ENCODE measurements around the gene EIF3F. TPM values are rescaled to one million over a fixed set of nuclear protein-coding genes. Genes with fewer than 3 reads are reported as not detected.

EIF3F gene
- total RNA-seq, 2 experiments from 2014 or later = 365 to 380 TPM

DNA sequence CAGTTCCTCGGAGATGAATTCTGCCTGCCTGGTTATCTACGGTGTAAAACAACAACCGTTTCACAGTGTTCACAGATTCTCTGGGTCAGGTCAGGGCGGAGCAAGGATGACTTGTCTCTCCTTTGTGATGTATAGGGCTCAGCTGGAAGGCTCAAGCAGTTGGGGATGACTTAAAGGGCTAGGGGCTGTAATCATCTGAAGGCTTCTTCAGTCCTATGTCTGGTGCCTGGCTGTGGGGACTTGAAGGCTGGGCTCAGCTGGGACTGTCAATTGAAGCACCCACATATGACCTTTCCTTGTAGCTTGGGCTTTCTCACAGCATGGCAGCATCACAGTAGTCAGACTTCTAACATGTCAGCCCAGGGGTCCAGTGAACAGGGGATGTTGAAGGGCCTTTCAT, 29.3 kb downstream of the EIF3F start:
- H3K27ac Mint-ChIP-seq = no peak overlapping the region

GRCh38 chr11:8017071-8017470, 29.9 kb downstream of the EIF3F start:
- CTCF ChIA-PET = interaction anchor here (0.6 to 4.3 kb wide), 4 partner anchors 10 to 135 kb away, joined by 4 to 28 read pairs (median 5); no protein-coding TSS in a partner anchor
- Mint-ChIP-seq H3K27me3 (ENCODE audit: low read depth) (peaks cover 38% of the 10 kb centered on the region), H3K4me1 (ENCODE audit: low read depth) (peaks cover 12% of the 10 kb centered on the region), H3K27ac (no peak overlapping the region), H3K9me3 (no peaks in the 10 kb centered on the region), H3K36me3 (ENCODE audit: low read depth) (no peaks in the 10 kb centered on the region), H3K4me3 (no peak overlapping the region)
- intact Hi-C loops (cut with micrococcal nuclease) = no loop called here
- DNase-seq = no peak

More for the DNA sequence above, 29.3 kb downstream of the EIF3F start:
- peaks cover 35% of the 10 kb centered on the region for H3K27me3 Mint-ChIP-seq (ENCODE audit: low read depth)
- H3K9me3 Mint-ChIP-seq = no peaks in the 10 kb centered on the region
- CTCF ChIA-PET = interaction anchor here (2.1 to 4.3 kb wide), 2 partner anchors 10 to 83 kb away, joined by 5 to 28 read pairs; no protein-coding TSS in a partner anchor
- intact Hi-C loops (cut with micrococcal nuclease) = no loop called here
- DNase-seq = no peak
- peaks cover 12% of the 10 kb centered on the region for H3K4me1 Mint-ChIP-seq (ENCODE audit: low read depth)
- H3K36me3 Mint-ChIP-seq (ENCODE audit: low read depth) = no peaks in the 10 kb centered on the region
- H3K4me3 Mint-ChIP-seq = no peak overlapping the region

GRCh38 chr11:8017894-8018483, 30.9 kb downstream of the EIF3F start:
- Mint-ChIP-seq H3K27me3 (ENCODE audit: low read depth) (peaks cover 42% of the 10 kb centered on the region), H3K27ac (no peak overlapping the region), H3K4me3 (peak overlapping the region; percentile 48), H3K9me3 (no peaks in the 10 kb centered on the region), H3K4me1 (ENCODE audit: low read depth) (peaks cover 12% of the 10 kb centered on the region), H3K36me3 (ENCODE audit: low read depth) (no peaks in the 10 kb centered on the region)
- intact Hi-C loops (cut with micrococcal nuclease) = loop anchor here (2.0 kb wide), 1 partner anchor 31 kb away; the partner anchor contains the start of gene EIF3F
- DNase-seq = no peak
- CTCF ChIA-PET = interaction anchor here (0.6 to 4.3 kb wide), 3 partner anchors 11 to 134 kb away, joined by 4 to 28 read pairs (median 5); no protein-coding TSS in a partner anchor

GRCh38 chr11:8018484-8019313, 31.6 kb downstream of the EIF3F start:
- Mint-ChIP-seq H3K27me3 (ENCODE audit: low read depth) (peaks cover 41% of the 10 kb centered on the region), H3K27ac (no peak overlapping the region), H3K4me3 (peak overlapping the region; percentile 48), H3K9me3 (no peaks in the 10 kb centered on the region), H3K36me3 (ENCODE audit: low read depth) (no peaks in the 10 kb centered on the region), H3K4me1 (ENCODE audit: low read depth) (peaks cover 12% of the 10 kb centered on the region)
- CTCF ChIA-PET = interaction anchor here (1.6 to 4.3 kb wide), 2 partner anchors 12 to 15 kb away, joined by 5 to 28 read pairs; no protein-coding TSS in a partner anchor
- intact Hi-C loops (cut with micrococcal nuclease) = loop anchor here (2.0 kb wide), 1 partner anchor 32 kb away; the partner anchor contains the start of gene EIF3F
- DNase-seq = peak; percentile 73

DNA sequence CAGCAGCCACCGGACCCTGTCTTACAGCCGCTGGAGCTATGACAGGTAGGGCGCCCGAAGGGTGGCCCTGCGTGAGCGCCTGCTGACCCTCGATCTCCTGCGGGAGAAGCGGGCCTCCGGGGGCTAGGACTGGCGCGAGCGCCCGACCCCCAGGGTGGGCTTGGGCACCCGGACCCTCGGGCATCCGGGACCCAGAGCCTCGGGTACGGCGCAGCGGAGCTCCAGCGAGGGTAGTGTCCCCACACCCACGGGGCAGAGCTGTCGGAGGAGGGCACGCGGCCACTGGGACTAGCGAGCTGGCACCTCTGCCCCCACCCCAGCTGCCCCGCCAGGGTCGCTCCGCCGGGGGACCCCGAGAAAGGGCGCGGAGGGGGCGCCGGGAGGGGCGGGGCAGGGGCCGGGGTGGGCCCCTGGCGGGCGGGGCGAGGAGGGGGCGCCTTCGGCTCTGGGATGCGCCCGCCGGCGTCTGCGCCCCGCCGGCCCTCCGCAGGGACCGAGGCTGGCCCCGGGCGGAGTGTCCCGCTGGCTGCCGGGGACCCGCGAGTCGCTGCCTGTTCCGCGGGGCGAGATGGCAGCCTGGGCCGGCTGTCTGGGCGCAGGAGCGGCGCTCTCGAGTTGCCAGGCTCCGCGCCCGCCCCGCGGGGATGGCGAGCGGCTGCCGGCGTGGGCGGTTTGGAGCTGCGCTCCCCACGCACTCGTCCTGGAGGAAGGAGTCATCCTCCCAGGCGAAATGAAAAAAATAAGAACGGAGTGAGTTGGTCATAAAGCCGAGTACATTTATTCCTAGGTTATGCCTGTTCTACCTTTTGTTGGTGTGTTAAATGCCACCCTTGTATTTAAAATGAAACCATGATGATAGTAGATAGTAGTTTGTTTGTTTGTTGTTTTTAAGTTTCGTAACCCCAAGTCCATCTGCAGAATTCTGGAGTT, 32.4 kb downstream of the EIF3F start:
- CTCF ChIA-PET = interaction anchor here (1.6 kb wide), 1 partner anchor 14 kb away, joined by 5 read pairs; no protein-coding TSS in a partner anchor

DNA sequence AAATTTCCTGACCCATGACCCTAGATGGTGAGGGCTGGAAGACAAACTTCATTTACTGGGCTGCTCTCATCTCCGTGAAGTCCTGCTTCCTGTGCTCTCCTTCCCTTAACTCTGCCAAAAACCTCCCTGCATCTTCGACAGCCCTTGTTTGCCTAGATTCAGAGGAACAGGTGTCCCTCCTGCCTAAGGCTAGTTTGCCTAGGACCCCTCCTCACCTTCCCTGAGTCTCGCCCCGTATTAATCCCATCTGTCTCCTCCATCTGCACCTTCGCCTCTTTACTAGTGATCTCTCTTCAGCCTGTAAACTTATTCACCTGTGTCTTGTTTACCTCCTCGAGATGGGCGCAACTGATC, 33.1 kb downstream of the EIF3F start:
- no peak overlapping the region for H3K27ac Mint-ChIP-seq
- CTCF ChIA-PET = interaction anchor here (1.2 kb wide), 1 partner anchor 11 kb away, joined by 4 read pairs; no protein-coding TSS in a partner anchor
- intact Hi-C loops (cut with micrococcal nuclease) = no loop called here
- peaks cover 36% of the 10 kb centered on the region for H3K27me3 Mint-ChIP-seq (ENCODE audit: low read depth)
- no peaks in the 10 kb centered on the region for H3K36me3 Mint-ChIP-seq (ENCODE audit: low read depth)
- no peaks in the 10 kb centered on the region for H3K9me3 Mint-ChIP-seq
- peak overlapping the region; percentile 55 for H3K4me3 Mint-ChIP-seq
- peaks cover 12% of the 10 kb centered on the region for H3K4me1 Mint-ChIP-seq (ENCODE audit: low read depth)
- no peak for DNase-seq

More for the DNA sequence above, 32.4 kb downstream of the EIF3F start:
- Mint-ChIP-seq H3K36me3 (ENCODE audit: low read depth) (no peaks in the 10 kb centered on the region), H3K27ac (no peak overlapping the region), H3K4me1 (ENCODE audit: low read depth) (peaks cover 12% of the 10 kb centered on the region), H3K4me3 (peak overlapping the region; percentile 55), H3K27me3 (ENCODE audit: low read depth) (peaks cover 36% of the 10 kb centered on the region), H3K9me3 (no peaks in the 10 kb centered on the region)
- peak; percentile 20 for DNase-seq
- intact Hi-C loops (cut with micrococcal nuclease) = loop anchor here (2.0 kb wide), 1 partner anchor 33 kb away; the partner anchor contains the start of gene EIF3F

DNA sequence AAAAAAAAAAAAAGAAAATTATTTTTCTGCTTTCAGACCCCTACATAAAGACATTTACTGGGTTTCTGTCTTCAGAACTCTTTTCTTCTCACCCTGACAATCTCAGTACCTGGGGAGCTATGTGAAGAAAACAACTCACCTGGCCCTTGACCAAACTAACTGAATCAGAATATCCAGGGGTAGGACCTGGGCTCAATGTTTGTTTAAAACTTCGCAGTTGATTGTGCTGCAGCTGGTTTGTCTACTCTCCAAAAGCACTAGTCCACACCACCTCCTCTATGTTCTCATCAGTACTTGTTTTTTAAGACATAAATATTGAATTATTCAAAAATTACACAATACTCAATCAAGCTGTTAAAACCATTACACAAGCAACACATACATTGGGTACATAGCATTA, 34.8 kb downstream of the EIF3F start:
- Mint-ChIP-seq H3K27me3 (ENCODE audit: low read depth) (peaks cover 31% of the 10 kb centered on the region), H3K36me3 (ENCODE audit: low read depth) (no peaks in the 10 kb centered on the region), H3K27ac (no peak overlapping the region), H3K4me3 (no peak overlapping the region), H3K4me1 (ENCODE audit: low read depth) (peaks cover 12% of the 10 kb centered on the region), H3K9me3 (no peaks in the 10 kb centered on the region)
- intact Hi-C loops (cut with micrococcal nuclease) = no loop called here
- DNase-seq = no peak
- CTCF ChIA-PET = interaction anchor here (1.2 to 2.0 kb wide), 7 partner anchors 9 to 77 kb away, joined by 4 to 9 read pairs (median 4); partner anchors contain the start of gene EIF3F

GRCh38 chr11:8022876-8023275, 35.7 kb downstream of the EIF3F start:
- Mint-ChIP-seq H3K27ac (no peak overlapping the region), H3K9me3 (no peaks in the 10 kb centered on the region), H3K4me3 (no peak overlapping the region), H3K27me3 (ENCODE audit: low read depth) (peaks cover 24% of the 10 kb centered on the region), H3K4me1 (ENCODE audit: low read depth) (peaks cover 12% of the 10 kb centered on the region), H3K36me3 (ENCODE audit: low read depth) (no peaks in the 10 kb centered on the region)
- intact Hi-C loops (cut with micrococcal nuclease) = no loop called here
- CTCF ChIA-PET = interaction anchor here (0.7 to 1.3 kb wide), 4 partner anchors 8 to 34 kb away, joined by 3 to 4 read pairs (median 4); no protein-coding TSS in a partner anchor
- DNase-seq = no peak

DNA sequence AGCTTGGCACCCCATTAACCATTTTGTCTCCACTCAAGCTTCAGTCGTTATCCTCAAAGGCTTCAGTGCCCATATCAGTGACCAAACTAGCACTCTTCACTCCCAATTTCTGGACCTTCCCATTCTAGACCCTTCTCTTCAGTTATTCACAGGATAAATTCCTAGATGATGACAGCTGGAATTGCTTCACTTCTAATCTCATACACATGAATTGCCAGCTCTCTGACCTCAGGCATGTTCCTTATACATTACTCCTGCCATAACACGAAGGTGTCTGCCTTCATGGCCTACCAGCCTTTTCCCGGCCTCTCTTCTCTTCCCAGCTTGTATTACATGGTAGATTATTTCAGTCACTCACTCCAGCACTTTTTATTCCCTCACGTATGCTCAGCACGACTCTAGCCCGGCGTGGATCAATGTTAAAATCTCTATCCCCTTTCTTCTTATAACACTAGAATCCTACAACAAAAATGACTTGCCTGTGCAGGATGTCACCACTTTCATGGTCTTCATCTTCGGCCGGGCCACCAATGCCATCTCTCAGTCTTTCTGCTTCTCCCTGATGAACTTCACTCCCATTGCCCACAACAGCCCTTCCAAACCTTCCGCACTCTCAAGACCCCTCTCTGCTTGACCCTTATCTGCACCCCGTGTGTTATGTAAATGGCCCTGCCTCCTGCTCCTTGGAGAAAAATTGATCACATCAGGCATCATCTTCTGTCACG, 36.9 kb downstream of the EIF3F start:
- intact Hi-C loops (cut with micrococcal nuclease) = no loop called here
- Mint-ChIP-seq H3K27ac (no peak overlapping the region), H3K36me3 (ENCODE audit: low read depth) (no peaks in the 10 kb centered on the region), H3K9me3 (no peaks in the 10 kb centered on the region), H3K4me3 (no peak overlapping the region), H3K27me3 (ENCODE audit: low read depth) (peaks cover 17% of the 10 kb centered on the region), H3K4me1 (ENCODE audit: low read depth) (peaks cover 7% of the 10 kb centered on the region)
- DNase-seq = no peak
- CTCF ChIA-PET = interaction anchor here (0.8 to 1.3 kb wide), 3 partner anchors 9 to 62 kb away, joined by 3 to 4 read pairs (median 3); no protein-coding TSS in a partner anchor

GRCh38 chr11:8025123-8025522, 38.0 kb downstream of the EIF3F start:
- H3K27me3 Mint-ChIP-seq (ENCODE audit: low read depth) = peaks cover 20% of the 10 kb centered on the region
- CTCF ChIA-PET = no interaction called here
- no peak for DNase-seq
- intact Hi-C loops (cut with micrococcal nuclease) = no loop called here
- no peaks in the 10 kb centered on the region for H3K36me3 Mint-ChIP-seq (ENCODE audit: low read depth)
- no peak overlapping the region for H3K4me3 Mint-ChIP-seq
- no peak overlapping the region for H3K27ac Mint-ChIP-seq
- no peaks in the 10 kb centered on the region for H3K9me3 Mint-ChIP-seq
- H3K4me1 Mint-ChIP-seq (ENCODE audit: low read depth) = peaks cover 5% of the 10 kb centered on the region

GRCh38 chr11:8025816-8026215, 38.7 kb downstream of the EIF3F start:
- no peak overlapping the region for H3K27ac Mint-ChIP-seq
- DNase-seq = no peak
- CTCF ChIA-PET = no interaction called here
- no peak overlapping the region for H3K4me3 Mint-ChIP-seq
- intact Hi-C loops (cut with micrococcal nuclease) = no loop called here
- no peaks in the 10 kb centered on the region for H3K36me3 Mint-ChIP-seq (ENCODE audit: low read depth)
- no peaks in the 10 kb centered on the region for H3K9me3 Mint-ChIP-seq
- no peaks in the 10 kb centered on the region for H3K4me1 Mint-ChIP-seq (ENCODE audit: low read depth)
- peaks cover 17% of the 10 kb centered on the region for H3K27me3 Mint-ChIP-seq (ENCODE audit: low read depth)
